GM21723 (cell line): Measurements from ENCODE around the gene LYSET.
A peak's percentile ranks its signal among the peaks of the same experiment; 100 is the strongest.
"Not testable (repeated sequence)": the region's sequence is repeated elsewhere in the genome, so short reads cannot be mapped to it uniquely, and the experiment has no call there.

Experiments
- ATAC-seq: cut with Tn5 transposase; IDR thresholded peaks from one replicate; pipeline ENCODE4 v1.9.1; 2021; ENCODE audit warnings: mild to moderate bottlenecking, moderate library complexity; ENCODE audit not compliant: unreplicated experiment

LYSET gene

GRCh38 chr14:93165271-93166265 is 19.5 kb upstream of the LYSET start:
- ATAC-seq = not testable (repeated sequence)

- ATAC-seq = not testable (repeated sequence)
These were observed 16.5 kb upstream of the LYSET start for GRCh38 chr14:93168610-93169009.

DNA sequence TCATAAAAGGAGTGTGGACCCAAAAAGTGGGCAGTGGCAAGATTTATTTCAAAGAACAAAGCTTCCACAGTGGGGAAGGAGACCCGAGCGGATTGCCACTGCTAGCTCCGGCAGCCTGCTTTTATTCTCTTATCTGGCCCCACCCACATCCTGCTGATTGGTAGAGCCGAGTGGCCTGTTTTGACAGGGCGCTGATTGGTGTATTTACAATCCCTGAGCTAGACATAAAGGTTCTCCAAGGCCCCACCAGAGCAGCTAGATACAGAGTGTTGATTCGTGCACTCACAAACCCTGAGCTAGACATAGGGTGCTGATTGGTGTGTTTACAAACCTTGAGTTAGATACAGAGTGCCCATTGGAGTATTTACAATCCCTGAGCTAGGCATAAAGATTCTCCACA is 15.5 kb upstream of the LYSET start:
- ATAC-seq = not testable (repeated sequence)

- not testable (repeated sequence) for ATAC-seq
These were observed 15.0 kb upstream of the LYSET start for GRCh38 chr14:93170141-93170540.

- ATAC-seq = no peak
These were observed 13.7 kb upstream of the LYSET start for GRCh38 chr14:93171376-93171775.

GRCh38 chr14:93173943-93174395 is 11.1 kb upstream of the LYSET start:
- no peak for ATAC-seq

- ATAC-seq = not testable (repeated sequence)
These were observed 10.4 kb upstream of the LYSET start for GRCh38 chr14:93174731-93175130.

GRCh38 chr14:93175492-93175891 is 9.6 kb upstream of the LYSET start:
- no peak for ATAC-seq

- no peak for ATAC-seq
These were observed 1.4 kb upstream of the LYSET start for GRCh38 chr14:93183596-93184317.

- no peak for ATAC-seq
These were observed 218 bp downstream of the LYSET start for GRCh38 chr14:93185349-93185720.

DNA sequence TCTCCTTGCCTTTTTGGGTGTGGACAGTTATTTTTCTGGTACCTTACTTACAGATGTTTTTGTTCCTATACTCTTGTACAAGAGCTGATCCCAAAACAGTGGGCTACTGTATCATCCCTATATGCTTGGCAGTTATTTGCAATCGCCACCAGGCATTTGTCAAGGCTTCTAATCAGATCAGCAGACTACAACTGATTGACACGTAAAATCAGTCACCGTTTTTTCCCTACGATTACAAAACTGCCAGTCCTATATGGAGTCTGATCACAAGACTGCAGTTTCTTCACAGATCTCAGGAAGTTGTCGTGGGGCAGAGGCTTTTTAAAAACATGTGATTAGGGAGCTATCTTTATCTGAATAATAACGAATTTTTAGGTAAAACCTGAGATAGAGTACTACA is 1.3 kb downstream of the LYSET start:
- ATAC-seq = no peak

- ATAC-seq = no peak
These were observed 1.8 kb downstream of the LYSET start for GRCh38 chr14:93186956-93187355.

DNA sequence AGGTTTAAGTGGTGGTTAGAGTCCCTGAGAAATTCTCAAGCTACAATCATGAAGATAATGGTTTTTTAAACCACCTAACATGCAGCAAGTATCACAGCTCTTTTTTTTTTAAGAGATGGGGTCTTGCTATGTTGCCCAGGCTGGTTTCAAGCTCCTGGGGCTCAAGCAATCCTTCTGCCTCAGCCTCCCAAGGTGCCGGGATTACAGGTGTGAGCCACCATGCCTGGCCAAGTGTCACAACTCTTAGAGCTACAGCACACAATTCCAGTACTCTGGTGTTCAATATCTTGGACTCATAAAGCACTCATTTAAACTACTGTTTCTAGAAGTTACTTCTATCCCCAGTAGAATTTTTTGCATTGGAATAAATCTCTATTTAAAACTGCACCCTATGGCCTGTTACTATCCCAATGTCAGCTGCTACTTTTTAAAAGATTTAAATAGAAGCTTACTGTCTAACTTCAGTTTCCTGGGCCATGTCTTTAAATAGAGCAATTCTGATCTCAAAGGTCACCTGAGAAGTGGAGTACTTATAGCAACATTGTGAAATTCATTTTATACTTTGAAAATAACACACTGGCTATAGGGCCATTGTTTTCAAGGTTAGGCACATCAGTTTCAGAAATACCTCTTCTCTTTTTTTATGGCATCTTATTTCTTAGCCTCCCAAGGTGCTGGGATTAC is 10.3 kb downstream of the LYSET start:
- ATAC-seq = no peak

- no peak for ATAC-seq
These were observed 13.9 kb downstream of the LYSET start for GRCh38 chr14:93199031-93199430.

GRCh38 chr14:93200553-93200952 is 15.4 kb downstream of the LYSET start:
- no peak for ATAC-seq

- ATAC-seq = no peak
These were observed 16.1 kb downstream of the LYSET start for GRCh38 chr14:93201155-93201704.

- ATAC-seq = peak; percentile 84
These were observed 21.8 kb downstream of the LYSET start, which contains the start of the genes GON7 and UBR7 for GRCh38 chr14:93206793-93207467. TSS of gene GON7 (minus strand) at chr14:93207065. CDS start at chr14:93207037, 28 bp downstream. TSS of gene UBR7 (plus strand) at chr14:93207256. CDS start at chr14:93207292, 36 bp downstream.

GRCh38 chr14:93207468-93208308 is 22.6 kb downstream of the LYSET start:
- peak; percentile 50 for ATAC-seq

- peak; percentile 74 for ATAC-seq
These were observed 27.3 kb downstream of the LYSET start for GRCh38 chr14:93212432-93212831.
